ENCODE measurements around the gene JCAD. TPM values are rescaled to one million over a fixed set of nuclear protein-coding genes. Genes with fewer than 3 reads are reported as not detected.

The JCAD gene
- total and polyA plus RNA-seq, 9 of the 15 experiments (the other 6 are each of a cell fraction or from before 2014, with no cell fraction given) = not detected

DNA sequence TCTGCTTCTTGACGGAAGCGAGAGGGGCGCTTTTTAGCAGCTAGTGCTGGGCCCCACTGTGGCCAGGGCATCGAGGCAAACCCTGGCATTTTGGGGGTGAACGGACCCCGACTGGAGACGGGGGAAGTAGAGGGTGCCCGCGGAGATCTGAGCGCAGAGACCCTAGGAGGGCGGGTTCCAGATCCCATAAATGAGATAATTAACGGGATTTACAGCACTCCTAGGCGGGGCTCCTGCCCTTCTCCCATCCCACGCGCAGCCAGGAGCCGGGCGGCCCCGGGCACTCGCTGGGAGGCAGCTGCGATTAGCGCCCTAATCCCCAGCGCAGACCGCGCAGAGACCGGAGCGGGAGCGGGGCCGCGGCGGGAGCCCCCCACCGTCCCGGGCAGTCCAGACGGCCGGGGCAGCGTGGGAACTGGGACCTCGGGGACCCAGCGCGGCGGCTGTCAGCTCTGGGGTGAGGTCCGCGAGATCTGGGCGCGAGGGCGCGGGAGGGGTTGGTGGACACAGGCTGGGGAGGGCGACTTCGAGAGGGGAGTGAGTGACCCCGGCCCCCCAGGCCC, 735 bp downstream of the JCAD start (continued):
- TF ChIP-seq, protein P1, sequence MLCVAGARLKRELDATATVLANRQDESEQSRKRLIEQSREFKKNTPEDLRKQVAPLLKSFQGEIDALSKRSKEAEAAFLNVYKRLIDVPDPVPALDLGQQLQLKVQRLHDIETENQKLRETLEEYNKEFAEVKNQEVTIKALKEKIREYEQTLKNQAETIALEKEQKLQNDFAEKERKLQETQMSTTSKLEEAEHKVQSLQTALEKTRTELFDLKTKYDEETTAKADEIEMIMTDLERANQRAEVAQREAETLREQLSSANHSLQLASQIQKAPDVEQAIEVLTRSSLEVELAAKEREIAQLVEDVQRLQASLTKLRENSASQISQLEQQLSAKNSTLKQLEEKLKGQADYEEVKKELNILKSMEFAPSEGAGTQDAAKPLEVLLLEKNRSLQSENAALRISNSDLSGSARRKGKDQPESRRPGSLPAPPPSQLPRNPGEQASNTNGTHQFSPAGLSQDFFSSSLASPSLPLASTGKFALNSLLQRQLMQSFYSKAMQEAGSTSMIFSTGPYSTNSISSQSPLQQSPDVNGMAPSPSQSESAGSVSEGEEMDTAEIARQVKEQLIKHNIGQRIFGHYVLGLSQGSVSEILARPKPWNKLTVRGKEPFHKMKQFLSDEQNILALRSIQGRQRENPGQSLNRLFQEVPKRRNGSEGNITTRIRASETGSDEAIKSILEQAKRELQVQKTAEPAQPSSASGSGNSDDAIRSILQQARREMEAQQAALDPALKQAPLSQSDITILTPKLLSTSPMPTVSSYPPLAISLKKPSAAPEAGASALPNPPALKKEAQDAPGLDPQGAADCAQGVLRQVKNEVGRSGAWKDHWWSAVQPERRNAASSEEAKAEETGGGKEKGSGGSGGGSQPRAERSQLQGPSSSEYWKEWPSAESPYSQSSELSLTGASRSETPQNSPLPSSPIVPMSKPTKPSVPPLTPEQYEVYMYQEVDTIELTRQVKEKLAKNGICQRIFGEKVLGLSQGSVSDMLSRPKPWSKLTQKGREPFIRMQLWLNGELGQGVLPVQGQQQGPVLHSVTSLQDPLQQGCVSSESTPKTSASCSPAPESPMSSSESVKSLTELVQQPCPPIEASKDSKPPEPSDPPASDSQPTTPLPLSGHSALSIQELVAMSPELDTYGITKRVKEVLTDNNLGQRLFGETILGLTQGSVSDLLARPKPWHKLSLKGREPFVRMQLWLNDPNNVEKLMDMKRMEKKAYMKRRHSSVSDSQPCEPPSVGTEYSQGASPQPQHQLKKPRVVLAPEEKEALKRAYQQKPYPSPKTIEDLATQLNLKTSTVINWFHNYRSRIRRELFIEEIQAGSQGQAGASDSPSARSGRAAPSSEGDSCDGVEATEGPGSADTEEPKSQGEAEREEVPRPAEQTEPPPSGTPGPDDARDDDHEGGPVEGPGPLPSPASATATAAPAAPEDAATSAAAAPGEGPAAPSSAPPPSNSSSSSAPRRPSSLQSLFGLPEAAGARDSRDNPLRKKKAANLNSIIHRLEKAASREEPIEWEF (CRISPR knock-in tag; IDR thresholded peaks at IDR 0.05) = no peak
- TF ChIP-seq CSDE1 (IDR thresholded peaks at IDR 0.05) = no peak

GRCh38 chr10:30057894-30058556, 1.4 kb downstream of the JCAD start:
- intact Hi-C loops (cut with micrococcal nuclease) (no loop called here), in situ Hi-C loops (cut with MboI) (no loop called here)
- H3K79me2 ChIP-seq (ENCODE audit: control insufficient read depth, insufficient read depth, low read length) = no peaks in the 10 kb centered on the region
- no peak for DNase-seq (ENCODE audit: extremely low read depth in 1 of 4, low spot score in 3 of 4)
- no peak overlapping the region for H2AFZ ChIP-seq (ENCODE audit: low read depth, low read length)
- H3K9me1 ChIP-seq (ENCODE audit: control insufficient read depth, insufficient read depth, low read length) = no peaks in the 10 kb centered on the region
- CTCF ChIA-PET (ENCODE audit: low intra/inter-chr PET ratio) = no interaction called here
- WGBS (ENCODE audit: insufficient coverage, low coverage, missing lambda C conversion rate) = 25% methylated on average over 10 of the region's 13 CpGs
- POLR2A ChIA-PET = interaction anchor here (1.0 kb wide), 1 partner anchor 40 kb away, joined by 3 read pairs; no protein-coding TSS in a partner anchor
- H3K4me1 ChIP-seq (replicated peaks in 1 of 2; ENCODE audit: control insufficient read depth in 2 of 2, insufficient read depth in 2 of 2, low read length in 2 of 2) = peaks cover 0 to 10% of the 10 kb centered on the region in 2 experiments; a peak in 2 of 5 replicates
- H3K36me3 ChIP-seq (ENCODE audit: control insufficient read depth, insufficient read depth, low read length) = no peaks in the 10 kb centered on the region
- FAIRE-seq = no peak
- no peaks in the 10 kb centered on the region for H3K9me3 ChIP-seq (replicated peaks; ENCODE audit: control insufficient read depth, insufficient read depth, low read depth, low read length)
- no peak overlapping the region for H3K4me3 ChIP-seq
- BruUV-seq (replicated peaks) = no TSS peak
- TF ChIP-seq, protein P2, sequence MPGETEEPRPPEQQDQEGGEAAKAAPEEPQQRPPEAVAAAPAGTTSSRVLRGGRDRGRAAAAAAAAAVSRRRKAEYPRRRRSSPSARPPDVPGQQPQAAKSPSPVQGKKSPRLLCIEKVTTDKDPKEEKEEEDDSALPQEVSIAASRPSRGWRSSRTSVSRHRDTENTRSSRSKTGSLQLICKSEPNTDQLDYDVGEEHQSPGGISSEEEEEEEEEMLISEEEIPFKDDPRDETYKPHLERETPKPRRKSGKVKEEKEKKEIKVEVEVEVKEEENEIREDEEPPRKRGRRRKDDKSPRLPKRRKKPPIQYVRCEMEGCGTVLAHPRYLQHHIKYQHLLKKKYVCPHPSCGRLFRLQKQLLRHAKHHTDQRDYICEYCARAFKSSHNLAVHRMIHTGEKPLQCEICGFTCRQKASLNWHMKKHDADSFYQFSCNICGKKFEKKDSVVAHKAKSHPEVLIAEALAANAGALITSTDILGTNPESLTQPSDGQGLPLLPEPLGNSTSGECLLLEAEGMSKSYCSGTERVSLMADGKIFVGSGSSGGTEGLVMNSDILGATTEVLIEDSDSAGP (CRISPR knock-in tag; IDR thresholded peaks at IDR 0.05) = no peak
- 0 out of 2 replicates have a peak, but pooled peaks have one; percentile 6 for TF ChIP-seq EGR1 (conservative IDR thresholded peaks at IDR 0.05)
- peaks cover 4% of the 10 kb centered on the region; the same call in 1 of the 2 replicates for H4K20me1 ChIP-seq (replicated peaks; ENCODE audit: control insufficient read depth, insufficient read depth, low read length)
- H3K27ac ChIP-seq (ENCODE audit: extremely low read depth, low read depth, low read length) = no peak overlapping the region
- peaks cover 10 to 25% of the 10 kb centered on the region in 2 experiments; a peak in 4 of 5 replicates for H3K27me3 ChIP-seq (ENCODE audit: control insufficient read depth in 2 of 2, insufficient read depth in 2 of 2, low read length in 2 of 2)
- no peak for ATAC-seq
- H3K4me2 ChIP-seq (ENCODE audit: insufficient read depth, low read length) = no peak overlapping the region
- H3K9ac ChIP-seq (ENCODE audit: insufficient read depth in 1 of 2, low read depth in 2 of 2, low read length in 2 of 2) = no peak overlapping the region

Data from K562 (cell line).